GM04504 (cell line): ENCODE data around the gene PTPN1.

ENCODE experiments used
- DNase-seq: peaks from one replicate; pipeline ENCODE4 v3.0.0-alpha.2; 2012; ENCODE audit warnings: low read depth

PTPN1 gene

GRCh38 chr20:50513169-50514034 lies 3.2 kb downstream of the PTPN1 start:
- DNase-seq = no peak

- DNase-seq = no peak
Observed at GRCh38 chr20:50514035-50514337, 3.8 kb downstream of the PTPN1 start.

DNA sequence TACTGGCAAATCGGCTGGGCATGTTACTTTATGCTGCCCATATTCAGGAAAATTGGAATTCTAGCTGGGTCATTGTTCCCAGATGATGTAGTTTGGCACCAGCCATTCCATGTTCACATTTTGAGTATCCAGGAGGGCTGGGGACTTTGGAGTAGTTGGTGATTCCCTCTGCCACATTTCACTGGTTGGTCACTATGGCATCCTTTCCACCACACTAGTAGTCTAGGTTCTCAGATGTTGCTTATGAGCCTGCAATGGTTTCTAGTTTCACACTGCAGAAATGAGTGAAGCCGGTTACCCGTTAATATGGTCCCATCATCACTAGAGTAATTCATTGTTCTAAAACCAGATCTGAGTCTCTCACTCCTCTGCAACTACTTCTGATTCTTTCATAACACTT lies 4.6 kb downstream of the PTPN1 start:
- DNase-seq = no peak

DNA sequence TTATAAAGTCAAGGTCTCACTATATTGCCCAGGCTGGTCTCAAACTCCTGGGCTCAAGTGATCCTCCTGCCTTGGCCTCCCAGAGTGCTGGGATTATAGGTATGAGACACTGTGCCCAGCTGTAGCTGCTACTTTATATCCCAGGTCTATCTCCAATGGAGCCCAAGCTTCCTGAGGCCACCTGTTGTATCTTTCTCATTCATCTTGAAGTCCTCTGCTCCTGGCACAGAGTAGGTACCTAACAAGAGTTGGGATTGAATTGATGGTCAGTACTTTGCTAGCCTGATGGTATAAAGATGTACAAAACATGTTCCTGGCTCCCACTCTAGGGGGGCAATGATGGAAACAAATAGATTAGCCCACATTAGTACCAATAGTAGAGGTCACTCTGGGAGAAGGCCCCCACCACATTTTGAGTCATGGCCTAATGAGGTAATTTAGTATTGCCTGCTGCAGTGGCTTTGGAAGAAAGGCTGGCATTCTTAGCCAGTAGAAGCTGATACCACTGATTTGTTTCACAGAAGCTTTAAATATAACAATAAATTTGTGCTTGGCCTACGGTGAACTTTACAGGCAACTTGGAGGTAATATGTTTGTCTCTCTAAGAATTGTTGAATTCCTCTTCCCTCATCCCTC lies 5.4 kb downstream of the PTPN1 start:
- no peak for DNase-seq

DNA sequence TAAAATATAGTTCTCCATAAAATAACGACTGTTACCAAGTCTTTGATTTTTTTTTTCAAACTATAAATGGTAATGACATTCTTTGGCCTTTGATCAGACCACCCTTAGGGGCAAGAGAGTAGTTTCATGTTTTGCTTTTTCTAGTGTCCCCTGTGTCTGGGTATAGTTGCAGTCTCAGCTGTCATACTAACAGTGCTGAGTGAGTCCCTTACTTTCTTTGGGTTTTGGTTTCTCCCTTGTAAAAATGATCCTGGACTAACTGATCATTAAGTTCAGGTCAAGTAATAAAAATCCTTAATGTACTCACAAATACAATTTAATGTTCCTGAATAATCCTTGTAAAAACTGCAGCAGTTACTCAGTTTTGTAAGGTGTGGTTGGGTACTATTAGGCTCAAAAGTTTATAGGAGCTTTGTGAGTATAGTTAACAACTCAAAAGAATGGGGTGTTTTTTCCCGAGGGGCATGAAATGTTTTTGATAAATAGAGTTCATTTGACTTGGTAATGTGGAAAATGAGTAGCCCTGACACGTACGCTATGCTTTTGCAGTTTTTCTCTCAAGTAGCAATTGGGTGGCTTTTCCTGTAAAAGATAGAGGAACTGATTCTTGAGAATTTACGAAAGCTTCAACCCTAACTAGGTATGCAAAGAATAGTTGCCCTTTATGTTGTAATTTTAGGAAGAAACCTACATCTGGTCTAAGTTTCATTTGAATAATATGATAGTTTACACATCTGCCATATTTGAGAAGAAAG lies 6.2 kb downstream of the PTPN1 start:
- DNase-seq = no peak

- no peak for DNase-seq
Observed at GRCh38 chr20:50516935-50517816, 7.0 kb downstream of the PTPN1 start.

- no peak for DNase-seq
Observed at GRCh38 chr20:50517817-50518154, 7.6 kb downstream of the PTPN1 start.

DNA sequence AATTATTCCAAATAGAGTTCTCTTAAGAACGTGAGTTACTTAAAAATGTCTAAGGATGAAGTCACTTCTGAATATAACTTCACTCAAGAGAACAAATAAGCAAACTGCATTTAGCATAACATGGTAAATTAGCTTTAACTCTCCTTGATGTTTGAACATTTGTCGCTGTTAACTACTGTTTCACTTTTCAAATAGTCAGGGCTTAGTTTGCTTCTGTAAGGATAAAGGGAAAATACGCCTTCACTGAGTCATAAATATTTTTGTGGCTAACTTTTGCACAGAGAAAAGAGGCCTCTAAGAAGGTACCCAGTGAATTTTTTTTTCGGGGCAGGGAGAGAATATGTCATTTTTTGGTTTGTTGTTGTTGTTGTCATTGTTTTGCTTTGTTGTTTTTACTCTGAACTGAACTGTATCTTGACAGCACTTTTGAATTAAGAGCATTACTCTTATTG lies 8.1 kb downstream of the PTPN1 start:
- no peak for DNase-seq

DNA sequence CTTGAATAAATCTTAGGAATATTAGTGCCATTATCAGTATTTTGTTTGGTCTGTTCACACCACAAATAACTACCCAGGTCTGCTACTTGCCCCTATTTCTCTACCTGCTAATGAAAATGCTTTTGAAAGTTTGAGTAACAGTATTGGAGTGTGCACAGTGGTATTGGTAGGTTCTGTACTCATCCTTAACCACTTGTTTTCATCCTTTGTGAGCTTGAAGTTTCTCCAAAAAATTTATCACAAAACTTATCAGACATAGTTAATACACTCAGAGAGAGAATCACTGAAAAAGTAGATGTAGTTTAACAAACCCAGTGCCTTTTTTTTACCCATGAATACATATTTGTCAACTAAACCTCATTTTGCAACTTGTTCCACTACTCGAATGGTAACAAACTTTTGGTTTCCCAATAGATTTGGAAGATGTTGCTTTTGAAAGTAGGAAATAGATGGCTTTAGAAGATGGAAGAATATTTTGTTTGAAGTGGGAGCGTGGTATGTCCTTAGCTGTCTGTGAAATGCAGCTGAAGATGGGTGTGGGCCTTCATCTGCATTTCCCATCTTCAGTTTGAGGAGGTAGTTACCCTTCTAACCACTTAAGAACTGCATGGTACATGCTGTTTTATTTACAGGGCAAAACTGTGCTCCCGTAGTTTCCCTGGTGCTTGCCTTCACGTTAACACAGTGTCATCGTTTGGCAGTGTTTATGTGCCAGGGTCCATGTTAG lies 9.0 kb downstream of the PTPN1 start:
- DNase-seq = no peak

- no peak for DNase-seq
Observed at GRCh38 chr20:50520222-50520880, 10.2 kb downstream of the PTPN1 start.

GRCh38 chr20:50521221-50522052 lies 11.3 kb downstream of the PTPN1 start:
- DNase-seq = no peak

GRCh38 chr20:50522053-50522674 lies 12.0 kb downstream of the PTPN1 start:
- DNase-seq = no peak

DNA sequence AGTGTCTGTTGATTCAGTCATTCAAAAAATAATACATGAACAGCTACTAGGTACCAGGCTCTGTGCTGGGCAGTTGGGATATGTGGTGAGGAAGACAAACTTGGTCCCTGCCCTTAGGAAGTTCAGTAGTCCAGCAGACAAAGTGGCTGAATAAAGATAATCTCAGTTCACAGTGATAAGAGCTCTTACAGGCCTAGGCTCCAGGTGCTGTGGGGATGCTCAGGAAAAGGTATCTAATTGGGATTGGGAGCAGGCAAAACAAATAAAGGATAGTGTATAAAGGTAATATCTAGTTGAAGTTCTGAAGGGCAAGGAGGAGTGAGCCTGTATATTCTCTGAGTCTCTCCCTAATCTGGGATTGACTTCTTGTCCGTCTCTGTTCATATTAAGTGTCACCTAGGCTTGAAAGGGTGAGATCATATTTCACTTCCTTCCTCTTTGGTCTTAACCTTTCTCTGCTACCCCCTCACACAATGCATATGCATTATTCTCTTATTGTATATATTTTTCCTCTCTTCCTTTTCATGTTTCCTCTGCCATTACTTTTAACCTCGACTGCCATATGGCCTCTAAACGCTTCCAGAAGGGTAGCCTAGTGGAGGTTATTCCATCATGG lies 13.5 kb downstream of the PTPN1 start:
- DNase-seq = no peak

DNA sequence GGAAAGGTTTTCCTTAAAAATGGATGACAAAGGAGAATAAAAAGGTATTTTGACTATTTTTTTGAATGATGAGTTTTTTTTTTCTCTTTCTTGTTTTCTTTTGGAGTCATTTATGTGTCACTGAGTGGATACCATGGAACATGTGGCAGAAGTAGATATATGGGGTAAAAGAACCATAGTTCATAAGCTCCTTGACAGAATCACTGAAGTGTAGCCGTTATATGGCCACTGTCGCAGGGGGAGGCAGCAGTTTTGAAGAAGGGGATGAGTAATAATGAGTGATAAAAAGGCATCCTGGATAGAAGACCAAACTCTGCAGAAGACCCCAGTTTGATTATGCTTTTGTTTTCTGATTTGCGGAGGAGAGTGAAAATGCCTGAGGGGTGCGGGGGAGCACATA lies 15.5 kb downstream of the PTPN1 start:
- DNase-seq = no peak

- no peak for DNase-seq
Observed at GRCh38 chr20:50526403-50526989, 16.3 kb downstream of the PTPN1 start.

GRCh38 chr20:50527068-50527605 lies 17.0 kb downstream of the PTPN1 start:
- no peak for DNase-seq

- DNase-seq = no peak
Observed at GRCh38 chr20:50528129-50528528, 17.9 kb downstream of the PTPN1 start.

- DNase-seq = no peak
Observed at GRCh38 chr20:50528804-50529351, 18.7 kb downstream of the PTPN1 start.
